ENCODE results near the gene CD93.

Gene CD93

DNA sequence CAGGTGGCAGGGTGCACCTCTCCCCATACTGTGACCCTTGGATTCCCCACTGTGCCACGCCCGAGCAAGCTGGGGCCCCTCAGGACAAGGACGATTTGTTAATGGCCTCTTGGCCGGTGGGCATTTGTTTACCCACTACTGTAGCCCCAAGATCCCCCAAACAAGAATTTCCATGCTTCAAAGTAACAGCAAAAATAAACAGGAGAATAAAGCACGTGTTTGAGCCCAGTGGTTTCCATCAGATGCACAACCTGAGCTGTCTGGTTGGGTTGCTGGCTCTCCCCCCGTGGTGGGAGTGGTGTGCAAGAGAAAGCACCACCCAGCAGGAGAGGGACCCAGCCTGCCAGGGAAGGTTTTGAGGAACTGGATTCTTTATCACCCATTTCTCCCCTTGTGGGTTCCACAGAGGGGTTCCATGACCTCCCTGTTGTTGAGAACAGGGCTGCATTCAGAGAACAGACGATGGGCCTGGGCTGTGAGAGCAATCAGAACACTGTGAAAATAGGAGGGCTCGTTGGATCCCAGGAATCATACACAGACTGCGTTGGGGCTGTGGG lies 4.8 kb downstream of the CD93 start:
- DNase-seq, result no peak

DNA sequence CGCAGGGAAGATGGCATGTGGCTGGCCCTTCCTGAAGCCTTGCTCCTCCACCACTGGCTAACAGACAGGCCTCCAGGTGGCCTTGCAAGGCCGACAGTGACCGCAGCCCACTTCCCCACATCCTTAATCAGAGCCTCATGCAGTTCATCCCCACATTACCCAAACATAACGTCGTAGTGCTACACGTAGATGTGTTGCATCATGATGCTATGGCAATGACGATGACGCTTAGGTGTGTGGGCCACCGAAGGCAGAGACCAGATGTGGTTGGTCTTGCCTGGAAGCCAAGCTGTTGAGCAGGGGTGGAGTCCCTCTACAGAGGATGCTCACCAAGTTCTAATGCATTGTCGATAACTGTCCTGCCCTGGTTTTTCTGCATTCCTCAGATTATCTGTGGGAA lies 5.6 kb downstream of the CD93 start:
- no peak for DNase-seq

DNA sequence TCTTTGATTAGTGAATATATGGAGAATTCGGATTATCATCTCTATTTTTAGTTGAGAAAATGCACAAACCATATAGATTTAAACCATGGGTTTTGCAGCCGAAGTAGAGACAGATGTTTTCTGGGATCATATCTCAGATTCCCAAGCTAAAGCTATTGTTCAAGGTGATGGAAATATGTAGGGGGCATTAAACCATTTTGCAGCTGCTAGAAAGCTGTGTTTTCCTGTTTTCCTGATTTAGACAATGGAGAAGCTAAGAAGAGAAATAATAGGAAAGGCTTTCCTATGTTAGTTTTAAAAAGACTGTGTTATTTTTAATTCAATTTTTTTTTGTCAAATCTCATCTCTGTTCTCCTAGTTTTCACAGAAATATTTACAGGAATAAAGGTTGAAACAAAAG lies 6.2 kb downstream of the CD93 start:
- no peak for DNase-seq

DNA sequence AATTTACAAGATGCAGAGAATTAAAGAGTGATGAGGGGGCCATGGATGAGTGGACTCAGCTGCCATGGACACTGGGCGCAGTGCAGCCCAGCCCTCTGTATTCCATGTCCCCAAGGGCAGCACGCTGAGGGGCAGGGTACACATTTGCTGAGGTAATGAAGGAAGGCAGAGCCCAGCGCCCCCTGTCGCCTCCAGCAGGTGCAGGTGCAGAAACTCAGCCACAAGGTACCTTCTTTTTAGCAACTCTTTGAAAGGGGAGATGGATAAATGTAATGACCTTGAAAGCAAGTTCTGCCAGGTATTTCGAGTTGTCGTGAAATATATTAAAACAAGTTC lies 7.1 kb downstream of the CD93 start:
- DNase-seq, result no peak

DNA sequence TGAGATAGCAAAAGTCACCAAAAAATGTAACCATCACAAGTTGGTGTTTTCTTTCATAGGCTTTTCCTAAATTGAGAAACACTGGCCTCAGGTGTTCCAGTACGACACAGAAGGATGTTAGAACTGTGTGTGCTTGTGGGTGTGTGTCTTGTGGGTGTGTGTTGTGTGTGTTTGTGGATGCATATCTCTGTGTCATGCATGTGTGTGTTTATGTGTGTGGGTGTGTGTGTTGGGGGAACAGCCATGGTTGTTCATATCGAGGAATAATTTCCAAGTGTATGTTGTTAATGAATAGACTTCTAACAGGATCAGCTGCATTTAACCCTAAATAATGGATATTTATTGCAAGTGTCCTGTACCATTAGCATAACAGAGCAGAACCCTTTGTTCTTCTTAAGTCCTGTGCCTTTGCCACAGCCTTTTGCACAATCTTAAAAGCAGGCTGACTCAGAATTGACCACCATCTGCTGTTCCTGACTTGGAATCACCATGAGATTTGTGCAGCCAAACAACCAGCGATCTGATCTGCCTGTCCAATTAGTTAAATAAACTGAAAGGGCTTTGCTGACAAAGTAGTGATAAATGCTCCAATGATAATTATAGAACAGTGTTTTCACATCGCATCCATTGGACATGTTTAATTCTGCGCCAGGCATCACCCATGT lies 7.6 kb downstream of the CD93 start:
- DNase-seq, result no peak

GRCh38 chr20:23077277-23077676 lies 8.8 kb downstream of the CD93 start:
- no peak for DNase-seq

DNA sequence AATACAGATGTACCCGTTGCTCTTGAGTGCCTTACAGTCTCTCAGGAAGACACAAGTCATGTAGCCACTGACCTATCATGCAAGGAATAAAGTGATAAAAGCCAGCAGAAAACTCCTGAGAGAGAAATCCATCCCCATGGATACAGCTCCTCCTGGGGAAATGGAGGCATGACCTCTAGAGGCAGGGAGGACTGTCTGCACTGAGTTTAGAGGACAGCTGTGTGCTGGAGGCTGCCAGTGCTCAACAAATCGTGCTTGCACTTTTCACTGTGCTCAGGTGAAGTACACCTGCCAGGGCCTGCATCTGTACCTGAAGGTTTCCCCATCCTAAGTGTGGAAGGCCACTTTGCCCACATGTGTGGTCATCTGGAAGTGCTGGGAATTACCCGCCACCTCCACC lies 12.1 kb downstream of the CD93 start:
- DNase-seq, result no peak

DNA sequence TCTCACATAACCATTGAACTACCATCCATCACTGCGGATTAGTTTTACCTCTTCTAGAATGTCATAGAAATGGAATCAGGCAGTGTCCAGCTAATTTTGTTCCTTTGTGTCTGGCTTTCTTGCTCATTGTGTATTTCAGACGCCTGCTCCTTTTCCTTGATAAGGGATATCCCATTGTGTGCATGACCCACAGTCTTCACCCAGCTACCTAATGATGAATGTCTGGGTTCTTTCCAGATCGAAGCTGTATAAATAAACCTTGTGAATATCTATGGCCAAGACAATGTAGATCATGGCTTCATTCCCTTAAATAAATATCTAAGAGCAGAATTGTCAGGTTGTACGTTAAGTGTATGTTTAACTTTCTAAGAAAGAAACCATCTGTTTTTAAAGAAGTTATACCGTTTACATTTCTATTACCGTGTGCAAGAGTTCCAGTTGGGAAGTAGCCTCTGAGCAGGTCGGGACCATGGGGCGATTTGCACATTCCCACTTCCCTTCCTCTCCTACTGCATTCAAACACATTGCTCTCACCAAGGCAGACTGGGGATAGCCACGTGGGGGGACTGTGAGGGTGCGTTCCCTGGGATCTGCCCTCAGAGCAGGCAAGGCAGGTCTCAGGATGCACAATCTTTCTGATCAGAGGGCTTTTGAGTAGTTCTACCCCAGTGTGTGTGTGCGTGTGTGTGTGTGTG lies 13.1 kb downstream of the CD93 start:
- DNase-seq, result no peak

- DNase-seq, result no peak
Measured at GRCh38 chr20:23071996-23072395, 14.1 kb downstream of the CD93 start.

DNA sequence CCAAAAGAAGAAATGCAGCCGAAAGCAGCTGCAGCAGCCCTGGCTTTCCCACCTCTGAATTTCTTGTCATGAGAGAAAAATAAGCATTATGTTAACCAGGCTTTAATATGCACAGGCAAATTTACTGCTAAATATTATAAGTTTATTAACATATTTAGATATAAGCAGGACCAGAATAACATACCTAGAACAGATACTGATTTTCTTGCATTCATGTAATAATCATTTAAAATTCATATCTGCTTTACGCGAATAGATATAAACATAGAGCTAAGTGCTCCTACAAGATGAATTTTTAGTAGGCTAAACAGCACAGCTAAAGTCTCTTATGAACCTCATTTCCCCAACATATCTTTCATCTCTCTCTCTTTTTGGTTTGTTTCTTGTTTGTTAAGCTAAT lies 14.7 kb downstream of the CD93 start:
- DNase-seq, result no peak

DNA sequence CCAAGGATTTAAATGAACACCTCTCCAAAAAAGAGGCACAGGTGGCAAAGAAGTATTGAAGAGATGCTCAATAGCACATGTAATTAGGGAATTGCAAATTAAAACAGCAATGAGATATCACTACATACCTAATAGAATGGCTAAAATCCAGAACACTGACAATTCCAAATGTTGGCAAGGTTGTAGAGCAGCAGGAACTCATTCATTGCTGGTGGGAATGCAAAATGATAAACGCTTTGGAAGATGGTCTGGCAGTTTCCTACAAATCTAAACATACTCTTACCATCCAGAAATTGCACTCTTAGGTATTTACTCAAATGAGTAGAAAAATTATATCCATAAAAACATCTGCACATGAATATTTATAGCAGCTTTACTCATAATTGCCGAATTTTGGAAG lies 17.0 kb downstream of the CD93 start:
- no peak for DNase-seq

- no peak for DNase-seq
Measured at GRCh38 chr20:23068283-23068682, 17.8 kb downstream of the CD93 start.

GRCh38 chr20:23066772-23067171 lies 19.4 kb downstream of the CD93 start:
- no peak for DNase-seq

GRCh38 chr20:23065266-23066201 lies 20.6 kb downstream of the CD93 start:
- no peak for DNase-seq

DNA sequence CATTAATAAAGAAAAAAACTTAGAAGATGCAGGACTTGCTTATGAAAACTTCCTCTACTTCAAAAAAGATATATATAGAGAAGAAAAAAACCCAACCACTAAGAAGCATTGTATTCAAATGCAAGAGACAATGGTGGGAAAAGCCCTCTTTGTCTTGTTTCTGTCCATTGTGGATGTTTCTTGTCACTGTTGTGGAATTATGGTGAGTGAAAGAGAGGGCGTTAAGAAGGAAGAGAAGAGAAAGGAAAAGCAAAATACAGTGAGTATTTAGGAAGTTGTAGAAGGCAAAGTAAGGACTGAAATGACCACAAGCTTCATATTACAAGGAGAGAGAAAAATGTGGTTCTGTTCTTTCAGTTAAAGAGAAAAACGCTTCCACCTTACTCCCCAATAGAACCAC lies 22.5 kb downstream of the CD93 start:
- DNase-seq, result no peak

DNA sequence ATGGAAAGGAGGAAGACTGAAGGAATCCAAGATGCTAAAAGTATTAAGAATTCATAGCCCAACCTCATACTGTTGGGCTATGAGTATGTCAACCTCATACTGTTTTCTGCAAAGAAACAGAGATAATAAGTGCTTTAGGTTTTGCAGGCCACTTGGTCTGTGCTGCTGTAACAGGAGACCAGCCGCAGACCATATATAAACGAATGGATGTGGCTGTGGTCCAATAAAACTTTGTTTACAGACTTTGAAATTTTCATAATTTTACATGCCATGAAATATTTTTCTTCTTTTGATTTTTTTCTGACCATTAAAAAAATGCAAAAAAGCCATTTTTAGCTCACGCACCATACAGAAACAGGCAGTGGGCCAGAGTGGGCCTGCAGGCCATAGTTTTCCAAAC lies 23.0 kb downstream of the CD93 start:
- no peak for DNase-seq

DNA sequence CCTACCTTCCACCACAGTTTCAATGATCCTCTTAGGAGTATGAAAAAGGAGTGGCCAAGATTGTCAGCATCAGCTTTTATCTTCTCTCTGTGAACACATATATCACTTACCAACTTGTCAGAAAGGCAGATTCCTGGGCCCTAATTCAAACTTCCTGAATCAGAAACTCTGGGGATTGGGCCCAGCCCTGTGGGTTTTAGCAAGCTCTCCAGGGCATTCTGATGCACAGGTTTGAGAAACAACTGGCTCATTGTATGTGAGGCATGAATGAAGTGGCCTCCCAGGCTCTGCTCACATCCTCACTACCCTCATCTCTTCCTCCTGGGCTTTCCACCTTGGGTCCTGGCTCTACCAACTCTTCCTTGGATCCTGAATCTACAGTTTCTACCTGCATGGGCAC lies 23.5 kb downstream of the CD93 start:
- DNase-seq, result no peak

- DNase-seq, result no peak
Measured at GRCh38 chr20:23061734-23062561, 24.2 kb downstream of the CD93 start.

DNA sequence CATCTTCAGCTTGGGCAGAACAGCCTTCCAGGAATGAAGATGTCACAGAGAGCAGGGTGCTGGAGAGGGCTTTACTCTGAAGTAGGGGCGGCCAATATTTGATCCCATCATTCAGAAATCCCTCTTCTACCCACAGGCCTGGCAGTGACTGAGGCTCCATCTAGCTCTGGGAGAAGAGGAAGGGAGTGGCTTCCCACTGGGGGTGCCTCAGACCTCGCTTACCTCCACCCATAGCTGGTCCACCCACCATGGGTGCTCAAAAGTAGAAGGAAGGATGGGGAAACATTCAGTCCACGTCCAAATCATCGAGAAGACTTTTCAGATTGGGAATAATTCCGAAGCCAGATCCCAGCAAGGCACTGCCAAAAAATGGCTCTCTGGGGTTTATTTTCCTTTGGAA lies 24.9 kb downstream of the CD93 start:
- DNase-seq, result no peak

GRCh38 chr20:23060629-23061028 lies 25.5 kb downstream of the CD93 start:
- DNase-seq, result no peak

- DNase-seq, result no peak
Measured at GRCh38 chr20:23059846-23060245, 26.3 kb downstream of the CD93 start.

- DNase-seq, result no peak
Measured at GRCh38 chr20:23059001-23059400, 27.1 kb downstream of the CD93 start.

DNA sequence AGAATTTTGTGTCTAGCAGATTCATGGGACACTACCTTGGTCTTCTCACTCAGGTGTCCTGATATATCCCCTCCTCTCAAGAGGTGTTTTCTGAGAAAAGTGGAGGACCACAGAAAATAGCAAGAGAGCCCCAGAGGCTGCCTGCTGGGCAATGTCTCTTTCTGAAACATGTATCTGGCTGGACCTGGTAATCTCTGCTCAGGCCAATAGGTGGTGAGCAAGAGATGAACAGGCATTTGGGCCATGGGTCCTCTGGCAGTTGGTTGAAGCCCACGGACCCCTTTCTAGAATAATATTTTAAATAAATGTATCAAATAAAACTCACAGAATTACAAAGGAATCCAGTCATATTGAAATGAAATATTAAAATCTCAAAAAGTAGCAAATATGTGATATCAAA lies 27.9 kb downstream of the CD93 start:
- no peak for DNase-seq
